Activated T-helper 1 cell treated with anti-CD3 and anti-CD28 coated beads, Interleukin-2, amount 50 U/mL, for 16 hours (primary cell): ENCODE data around the gene CD163L1.
"Not testable (repeated sequence)": the region's sequence is repeated elsewhere in the genome, so short reads cannot be mapped to it uniquely, and the experiment has no call there.

Source experiments
- DNase-seq, 2 donors: peaks; one replicate each; pipeline ENCODE4 v3.0.0-alpha.2; 2020; ENCODE audit warnings: low read depth in 1 of 2, low spot score in 1 of 2

CD163L1 gene

DNA sequence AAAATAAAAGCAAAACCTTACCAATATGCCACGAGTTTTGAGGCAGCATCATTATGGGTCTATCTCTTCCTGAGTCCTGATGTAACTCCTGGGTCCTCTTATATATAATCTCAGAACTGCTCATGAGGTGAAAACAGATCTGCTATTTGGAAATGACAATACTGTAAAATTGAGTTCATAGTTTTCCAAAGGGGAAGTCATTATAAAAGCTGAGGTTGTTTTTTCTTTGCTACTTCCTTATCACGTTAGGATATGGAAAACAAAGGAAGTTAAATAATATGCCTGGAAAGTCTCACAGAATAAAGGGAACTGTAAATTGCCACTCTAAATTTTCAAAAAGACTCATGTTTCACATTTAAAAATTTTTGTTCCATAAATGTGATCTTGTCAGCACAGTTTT, at the start of gene CD163L1:
Gene CD163L1, minus strand, starts transcription at position 78 of the 400 bp plus-strand sequence. Its CDS starts 26 bp downstream, at position 52.
- DNase-seq = no peak

DNA sequence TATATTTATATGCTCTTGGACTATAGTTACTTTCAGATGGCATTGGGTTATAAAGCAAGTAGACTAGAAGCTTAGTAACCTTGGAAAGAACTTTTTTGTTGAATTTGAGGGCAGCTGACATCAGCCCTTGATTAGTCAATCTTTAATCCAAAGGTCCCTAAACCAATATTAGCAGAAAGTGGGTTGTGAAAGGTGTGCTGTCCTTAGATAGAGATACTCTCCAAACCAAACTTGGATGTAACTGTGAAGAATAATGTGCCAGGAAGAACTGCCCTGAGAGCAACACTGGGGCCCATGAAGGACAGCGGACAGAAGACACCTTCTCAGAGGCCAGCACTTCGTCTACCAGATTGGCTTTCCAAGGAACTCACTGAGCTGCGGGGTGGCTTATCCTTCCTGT, 49.1 kb upstream of the CD163L1 start:
- no peak for DNase-seq

DNA sequence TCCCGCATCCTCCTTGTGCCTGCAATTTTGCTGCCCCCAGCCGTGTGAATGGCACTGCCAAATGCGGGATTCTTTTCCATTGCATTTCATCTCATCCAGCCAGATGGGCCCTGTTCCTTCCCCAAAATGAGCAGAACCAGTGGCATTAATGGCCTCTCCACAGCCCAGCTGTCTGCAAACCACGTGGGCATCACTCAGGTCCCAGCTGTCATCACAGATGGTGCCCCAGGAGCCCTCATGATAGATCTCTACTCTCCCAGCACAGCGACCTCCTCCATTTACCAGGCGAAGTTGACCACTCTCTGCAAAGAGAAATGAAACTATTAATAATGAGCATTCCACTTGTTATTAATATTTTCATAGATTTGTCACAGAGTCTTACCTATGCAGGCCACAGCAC, 42.6 kb upstream of the CD163L1 start:
- DNase-seq = no peak

DNA sequence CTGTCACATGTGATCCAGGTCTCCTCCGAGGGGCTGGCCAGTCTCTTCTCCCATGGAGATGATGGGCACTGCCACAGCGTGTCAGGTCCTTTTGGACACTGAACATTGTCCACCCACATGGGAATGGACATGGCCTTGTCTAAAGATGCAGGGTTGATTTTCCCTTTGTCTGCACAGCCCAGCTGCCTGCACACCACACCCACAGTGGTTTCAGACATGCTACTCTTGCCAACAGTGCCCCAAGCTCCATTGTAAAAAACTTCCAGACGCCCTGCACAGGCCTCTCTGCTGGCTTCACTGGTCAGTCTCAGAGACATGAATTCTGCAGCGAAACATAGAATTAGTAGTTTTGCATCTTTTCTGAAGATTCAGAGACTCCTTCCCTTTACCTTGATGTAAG, 41.1 kb upstream of the CD163L1 start:
- no peak for DNase-seq

DNA sequence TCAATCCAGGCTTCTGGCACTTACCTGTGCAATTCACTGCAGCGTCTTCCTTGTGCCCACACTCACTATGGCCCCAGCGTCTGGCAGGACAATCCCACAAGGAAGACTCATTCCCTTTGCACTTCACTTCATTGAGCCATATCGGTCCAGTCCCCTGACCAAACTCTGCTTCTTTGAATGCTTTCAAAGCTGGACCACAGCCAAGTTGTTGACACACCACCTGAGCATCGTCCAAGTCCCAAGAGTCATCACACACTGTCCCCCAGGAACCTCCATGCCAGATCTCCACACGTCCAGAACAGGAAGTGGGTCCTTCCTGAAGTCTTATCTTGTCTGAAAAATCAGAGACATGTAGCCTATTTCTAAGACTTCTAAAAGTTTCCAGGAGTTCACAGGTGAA, 39.4 kb upstream of the CD163L1 start:
- DNase-seq = no peak

DNA sequence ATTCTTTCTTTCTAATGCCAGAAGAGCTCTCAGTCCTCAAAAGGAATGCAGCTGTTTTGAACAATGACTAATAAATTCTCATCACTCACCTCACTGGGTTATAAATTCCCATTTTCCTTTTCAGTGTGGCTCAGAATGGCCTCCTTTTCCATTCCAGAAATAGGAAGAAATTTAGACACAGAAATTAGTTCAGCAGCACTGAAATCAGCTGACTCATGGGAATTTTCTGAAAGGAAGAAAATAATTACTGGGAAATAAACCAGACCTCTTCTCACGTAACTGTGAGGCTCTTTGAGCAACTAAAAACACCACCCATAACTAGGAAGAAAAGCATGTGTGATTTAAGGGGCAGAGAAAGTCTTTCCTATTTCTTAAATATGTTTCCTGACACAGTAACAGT, 35.8 kb upstream of the CD163L1 start:
- DNase-seq = no peak

DNA sequence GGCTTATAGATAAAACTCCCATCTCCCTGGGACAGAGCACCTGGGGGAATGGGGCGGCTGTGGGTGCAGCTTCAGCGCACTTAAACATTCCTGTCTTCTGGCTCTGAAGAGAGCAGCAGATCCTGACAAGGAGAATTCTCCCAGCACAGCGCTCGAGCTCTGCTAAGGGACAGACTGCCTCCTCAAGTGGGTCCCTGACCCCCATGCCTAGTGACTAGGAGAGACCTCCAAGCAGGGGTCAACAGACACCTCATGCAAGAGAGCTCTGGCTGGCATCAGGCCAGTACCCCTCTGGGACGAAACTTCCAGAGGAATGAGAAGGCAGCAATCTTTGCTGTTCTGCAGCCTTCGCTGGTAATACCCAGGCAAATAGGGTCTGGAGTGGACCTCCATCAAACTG, 28.1 kb upstream of the CD163L1 start:
- no peak for DNase-seq

DNA sequence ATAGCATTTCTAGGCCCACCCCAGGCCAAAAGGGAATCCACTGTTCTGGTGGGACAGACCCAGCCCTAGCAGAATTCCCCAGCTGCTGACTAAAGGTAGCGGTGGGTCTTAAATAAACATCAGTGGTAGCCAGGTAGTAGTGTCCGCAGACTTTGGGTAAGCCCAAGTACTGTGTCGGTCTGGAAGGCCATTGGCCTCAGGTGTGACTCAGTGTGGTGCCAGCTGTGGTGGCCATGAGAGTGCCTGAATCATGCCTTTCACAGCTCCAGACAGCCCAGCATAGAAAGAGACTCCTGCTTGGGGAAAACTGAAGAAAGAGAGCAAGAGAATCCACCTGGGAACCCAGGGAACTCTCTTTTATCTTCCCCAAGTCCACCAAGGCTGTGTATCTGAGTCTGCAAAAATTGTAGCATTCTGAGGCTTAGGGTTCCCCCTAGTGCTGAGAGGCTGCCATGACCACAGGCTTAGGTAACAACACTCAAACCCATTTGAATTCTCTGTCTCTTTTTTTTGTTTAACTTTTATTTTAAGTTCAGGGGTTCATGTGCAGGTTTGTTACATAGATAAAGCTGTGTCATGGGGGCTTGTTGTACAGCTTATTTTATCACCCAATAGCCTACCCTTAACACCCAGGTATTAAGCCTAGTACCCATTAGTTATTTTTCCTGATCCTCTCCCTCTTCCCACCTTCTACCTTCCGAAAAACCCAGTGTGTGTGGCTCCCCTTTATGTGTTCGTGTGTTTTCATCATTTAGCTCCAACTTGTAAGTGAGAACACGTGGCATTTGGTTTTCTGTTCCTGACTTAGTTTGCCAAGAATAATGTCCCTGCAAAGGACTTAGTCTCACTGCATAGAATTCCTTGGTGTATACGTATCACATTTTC, 16.7 kb upstream of the CD163L1 start:
- peak in 1 of 2 donors; percentile 9 for DNase-seq

DNA sequence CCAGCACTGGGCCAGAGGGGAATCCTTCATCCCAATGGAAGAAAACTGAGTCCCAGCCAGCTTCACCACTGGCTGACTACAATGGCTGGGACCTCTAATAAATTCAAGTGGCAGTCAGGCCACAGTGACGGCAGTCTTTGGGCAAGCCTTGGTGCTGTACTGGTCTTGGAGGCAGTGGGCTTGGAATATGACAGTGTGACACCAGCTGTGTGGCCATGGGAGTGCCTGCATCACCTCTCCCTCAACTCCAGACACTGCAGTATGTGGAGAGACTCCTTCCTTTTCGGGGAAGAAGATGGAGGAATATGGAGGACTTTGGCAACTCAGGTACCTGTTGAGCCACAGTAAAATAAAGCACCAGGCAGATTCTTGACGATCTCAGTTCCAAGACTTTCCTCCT, 16.0 kb upstream of the CD163L1 start:
- DNase-seq = no peak

DNA sequence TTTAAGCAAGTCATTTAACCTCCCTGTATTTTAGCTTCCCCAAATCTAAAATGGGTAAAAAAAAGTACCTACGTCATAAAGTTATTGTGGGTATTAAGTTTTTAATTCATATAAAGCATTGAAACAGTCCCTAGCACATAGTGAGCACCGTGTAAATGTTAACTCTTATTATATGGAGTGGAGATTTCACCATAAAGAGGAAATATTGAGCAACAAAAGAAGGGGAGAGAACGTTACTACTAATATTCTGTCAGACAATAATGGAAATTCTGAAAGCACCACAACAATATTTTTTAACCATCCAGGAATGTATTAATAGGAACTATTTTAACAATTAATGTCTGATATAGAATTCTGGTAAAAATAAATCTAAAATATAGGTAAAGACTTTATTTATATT, 7.8 kb upstream of the CD163L1 start:
- DNase-seq = no peak

DNA sequence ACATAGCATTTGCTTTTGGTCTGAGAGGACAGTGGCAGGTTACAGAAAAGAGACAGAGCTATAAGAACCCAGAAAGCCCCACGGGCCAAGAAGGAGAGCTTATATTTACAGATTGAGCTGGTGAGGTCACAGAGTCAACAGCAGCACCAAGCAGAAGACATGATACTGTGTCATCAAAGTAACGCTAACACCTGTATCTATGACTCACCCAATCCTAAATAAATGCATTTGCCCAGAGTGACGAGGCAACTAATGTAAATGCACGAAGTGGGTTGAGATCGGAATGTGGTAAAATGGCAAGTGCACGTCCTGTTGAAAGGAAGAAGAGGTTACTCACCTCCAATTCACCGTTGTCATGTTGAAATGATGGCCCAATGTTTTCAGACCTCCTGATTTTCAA, 6.7 kb upstream of the CD163L1 start:
- DNase-seq = no peak

DNA sequence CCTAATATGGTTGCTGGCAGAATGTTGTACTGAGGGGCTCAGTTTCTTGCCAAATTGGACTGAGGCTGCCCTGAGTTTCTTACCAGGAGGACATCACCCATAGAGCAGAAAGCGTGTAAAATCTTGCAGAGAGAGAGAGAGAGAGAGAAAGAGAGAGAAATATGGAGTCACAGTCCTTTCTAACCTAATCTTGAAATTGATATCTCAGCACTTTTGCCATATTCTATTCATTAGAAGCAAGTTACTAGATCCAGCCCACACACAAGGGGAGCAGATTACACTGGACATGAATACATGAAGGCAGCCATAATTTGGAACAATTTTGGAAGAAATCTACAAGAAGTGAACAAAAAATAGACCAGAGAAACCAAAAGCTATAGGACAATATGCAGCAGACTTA, 4.1 kb upstream of the CD163L1 start:
- DNase-seq = no peak

DNA sequence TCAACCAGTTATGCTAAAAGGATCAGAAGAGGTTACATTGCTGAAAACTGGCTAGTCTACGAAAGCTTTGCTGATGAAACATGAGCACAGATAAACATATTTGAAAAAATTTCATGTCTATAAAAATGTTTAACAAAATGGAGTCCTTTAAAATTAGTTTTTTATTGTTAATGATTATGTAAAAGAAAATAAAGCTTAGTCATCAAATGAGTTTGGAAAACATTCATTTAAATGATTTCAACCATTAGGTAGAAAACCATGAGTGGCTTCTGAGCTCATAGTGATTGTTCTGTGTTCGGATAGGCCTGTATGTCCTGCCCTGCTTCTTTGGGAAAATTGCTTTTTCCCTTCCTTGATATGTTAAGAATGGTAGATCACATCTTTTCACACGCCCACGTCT, 584 bp upstream of the CD163L1 start:
- DNase-seq = no peak

DNA sequence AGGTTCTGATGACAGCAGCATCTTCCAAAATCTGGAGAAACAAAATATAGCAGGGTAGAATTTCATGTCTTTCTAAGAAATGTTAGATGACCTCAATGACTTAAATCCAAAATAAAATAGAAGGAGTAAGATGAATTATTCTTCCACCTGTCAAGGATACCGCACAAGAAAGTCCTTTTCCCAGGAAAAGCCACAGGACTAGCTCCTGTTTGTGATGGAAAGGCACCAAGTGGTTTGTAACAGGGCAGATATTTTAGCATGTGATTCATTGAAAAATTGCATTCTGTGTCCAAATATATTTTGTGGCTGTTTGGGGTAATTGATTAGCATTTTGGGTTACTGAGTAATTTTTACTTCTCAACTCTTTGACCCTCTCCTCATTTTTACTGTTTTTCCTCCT, 2.7 kb downstream of the CD163L1 start:
- no peak for DNase-seq

DNA sequence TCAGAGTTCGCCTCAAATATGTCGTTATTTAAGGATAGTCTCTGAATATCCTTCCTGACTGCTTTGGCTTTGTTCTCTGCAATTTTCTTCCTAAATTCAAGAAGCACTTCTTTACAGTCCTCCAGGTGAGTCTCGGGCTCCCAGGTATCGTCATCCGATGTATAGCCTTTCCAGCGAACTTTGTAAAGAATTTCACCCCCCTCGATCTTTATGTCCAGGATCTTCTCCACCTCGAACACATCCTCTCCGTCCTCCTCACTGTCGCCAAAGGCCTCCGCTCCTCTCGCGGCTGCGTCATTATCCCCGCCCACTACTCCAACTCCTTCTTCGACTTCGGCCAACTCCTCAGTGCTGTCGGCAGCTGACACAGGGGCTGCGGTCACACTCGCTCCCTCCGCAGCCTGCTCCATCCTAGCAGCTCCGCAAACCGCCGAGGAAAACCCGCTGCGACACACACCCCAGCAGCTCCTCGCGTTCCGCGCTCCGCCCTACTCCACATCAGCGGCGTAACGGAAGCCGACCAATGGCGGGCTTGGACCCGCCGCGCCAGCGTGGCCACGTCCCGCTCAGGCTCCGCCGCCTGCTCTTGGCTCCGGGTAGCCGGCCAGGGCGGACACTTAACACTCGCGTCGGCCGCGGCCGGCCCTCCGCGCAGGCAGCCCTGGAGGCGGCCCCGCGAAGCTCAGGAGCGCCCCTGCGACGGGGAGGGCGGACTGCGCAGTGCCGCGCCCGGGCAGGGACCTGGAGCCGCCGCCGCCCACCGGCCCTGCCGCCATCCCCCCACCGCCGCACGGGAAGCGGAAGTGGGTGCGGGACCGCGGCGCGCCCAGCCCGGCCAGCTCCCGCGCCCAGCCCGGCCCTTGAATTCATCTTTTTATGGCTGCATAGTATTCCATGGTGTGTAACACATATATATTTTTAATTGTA, 4.1 kb downstream of the CD163L1 start:
- DNase-seq = peak in 1 of 2 donors; percentile 17

DNA sequence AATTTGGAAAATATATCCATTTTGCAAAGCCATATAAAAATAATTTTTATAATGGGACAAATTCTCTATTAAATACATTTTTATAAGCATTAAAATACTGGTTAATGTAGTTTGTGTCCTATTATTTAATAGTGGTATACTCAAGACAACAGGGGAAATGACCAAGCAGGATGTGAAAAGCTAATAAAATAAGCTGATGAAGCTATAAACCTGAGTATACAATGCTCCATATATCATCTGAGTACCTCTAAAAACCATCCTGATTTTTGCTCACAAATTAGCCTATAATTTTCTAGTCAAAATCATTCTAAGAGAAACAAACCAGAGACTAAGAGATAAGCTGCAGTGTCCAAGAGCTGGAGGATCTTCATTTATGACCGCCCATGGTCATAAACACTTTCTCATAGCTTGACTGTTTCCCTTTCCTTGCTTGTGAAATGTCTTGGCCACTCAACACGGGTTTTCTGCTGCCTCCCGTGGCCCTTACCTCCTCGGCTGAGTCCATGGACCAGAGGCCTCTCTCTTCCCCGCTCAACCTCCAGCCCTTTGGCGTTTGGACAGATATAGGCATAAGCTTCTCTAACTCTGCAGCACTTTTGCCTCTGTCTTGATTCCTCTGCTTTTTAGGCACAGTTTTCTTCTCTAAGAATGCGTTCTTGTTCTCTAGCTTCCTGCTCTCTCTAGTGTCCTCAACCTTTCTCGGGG, 5.5 kb downstream of the CD163L1 start:
- DNase-seq = not testable (repeated sequence)

DNA sequence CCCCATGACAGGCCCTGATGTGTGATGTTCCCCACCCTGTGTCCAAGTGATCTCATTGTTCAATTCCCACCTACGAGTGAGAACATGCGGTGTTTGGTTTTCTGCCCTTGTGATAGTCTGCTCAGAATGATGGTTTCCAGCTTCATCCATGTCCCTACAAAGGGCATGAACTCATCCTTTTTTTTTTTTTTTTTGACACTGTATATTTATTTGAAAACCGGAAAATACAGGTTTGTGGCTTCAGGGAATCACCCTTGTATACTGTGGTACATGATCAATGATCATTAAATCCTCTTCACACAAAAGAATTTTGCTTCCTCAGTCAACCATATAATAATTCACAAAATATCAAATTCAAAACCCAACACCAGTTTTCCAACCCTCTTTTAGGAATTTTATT, 6.5 kb downstream of the CD163L1 start:
- DNase-seq = not testable (repeated sequence)

DNA sequence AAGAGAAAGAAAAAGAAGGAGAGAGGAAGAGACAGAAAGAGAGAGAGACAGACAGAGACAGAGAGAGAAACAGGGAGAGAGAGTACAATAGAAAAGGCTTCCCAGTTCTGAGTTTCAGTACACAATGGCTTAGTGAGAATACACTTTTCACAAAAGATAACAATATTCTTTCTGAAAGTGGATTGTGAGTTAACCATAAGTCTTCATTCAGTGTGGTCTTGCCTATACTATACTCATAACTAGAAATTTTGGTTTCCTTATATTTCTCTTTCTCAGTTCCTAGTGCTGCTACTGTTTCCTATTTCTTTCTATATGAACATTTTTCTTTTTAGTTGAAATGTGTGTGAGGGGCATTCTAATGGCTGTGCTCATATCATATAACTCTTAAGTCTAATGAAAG, 9.3 kb downstream of the CD163L1 start:
- no peak for DNase-seq

DNA sequence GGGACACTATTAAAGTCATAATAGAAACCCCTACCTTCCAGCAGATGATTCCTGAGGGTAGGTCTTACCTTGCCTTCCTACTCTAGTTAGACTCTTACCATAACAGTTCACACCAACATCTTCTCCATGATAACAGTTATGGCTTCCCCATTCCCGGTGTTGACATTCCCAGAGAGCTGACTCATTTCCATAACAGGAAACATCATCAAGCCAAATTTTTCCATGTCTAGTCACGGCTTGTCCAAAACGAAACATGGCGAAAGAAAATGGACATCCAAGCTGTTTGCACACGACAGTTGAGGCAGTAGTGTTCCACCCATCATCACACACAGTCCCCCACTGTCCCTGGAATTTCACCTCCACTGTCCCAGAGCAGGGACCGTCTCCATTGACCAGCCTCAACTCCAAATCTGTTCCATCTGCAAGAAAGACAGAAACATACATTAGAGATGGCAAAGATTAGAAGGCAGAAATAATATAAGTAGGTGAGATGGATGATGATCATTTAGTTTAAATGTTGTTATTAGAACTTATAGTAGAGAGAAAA, 10.6 kb downstream of the CD163L1 start:
- DNase-seq = no peak

DNA sequence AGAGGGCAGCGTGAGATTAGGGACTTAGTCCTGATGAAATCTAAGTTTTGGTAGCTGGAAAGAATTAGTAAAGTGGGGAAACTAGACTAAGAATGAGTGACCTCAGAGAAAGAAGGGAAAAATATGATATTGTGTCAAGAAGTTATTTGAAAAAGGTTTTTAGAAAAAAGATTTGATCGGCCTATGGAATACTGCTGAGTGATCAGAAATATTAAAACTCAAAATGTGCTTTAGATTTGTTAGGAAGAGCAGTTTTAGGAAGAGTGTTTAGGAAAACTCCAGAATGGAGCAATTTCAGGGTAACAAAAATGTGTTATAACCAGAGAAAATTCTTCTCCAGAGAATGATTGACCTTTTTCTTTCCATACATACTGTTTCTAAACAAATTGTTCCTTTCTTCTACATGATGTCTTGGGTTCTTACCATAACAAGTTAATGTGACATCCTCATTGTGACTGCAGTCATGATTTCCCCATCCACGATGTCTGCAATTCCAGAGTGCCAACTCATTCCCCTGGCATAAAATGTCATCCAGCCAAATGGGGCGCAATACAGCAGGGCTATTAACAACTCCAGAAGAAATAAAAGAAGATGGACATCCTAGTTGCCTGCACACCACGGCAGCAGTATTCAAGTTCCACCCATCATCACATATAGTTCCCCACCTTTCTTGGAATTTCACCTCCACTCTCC, 11.8 kb downstream of the CD163L1 start:
- DNase-seq = no peak

DNA sequence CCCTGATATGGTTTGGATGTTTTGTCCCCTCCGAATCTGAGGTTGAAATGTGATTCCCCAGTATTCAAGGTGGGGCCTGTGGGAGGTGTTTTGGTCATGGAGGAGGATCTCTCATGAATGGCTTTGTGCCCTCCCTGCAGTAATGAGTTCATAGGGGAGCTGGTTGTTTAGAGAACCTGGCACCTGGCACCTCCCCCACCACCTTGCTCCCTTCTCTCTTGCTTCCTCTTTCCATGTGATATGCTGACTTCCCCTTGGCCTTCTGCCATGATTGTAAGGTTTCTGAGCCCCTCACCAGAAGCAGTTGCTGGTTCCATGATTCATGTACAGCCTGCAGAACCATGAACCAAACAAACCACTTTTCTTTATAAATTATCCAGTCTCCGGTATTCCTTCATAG, 32.6 kb downstream of the CD163L1 start:
- DNase-seq = no peak
